Muscle layer of duodenum (tissue), 2 donors: ENCODE data around the gene USP17L29.
"Not testable (repeated sequence)": the region's sequence is repeated elsewhere in the genome, so short reads cannot be mapped to it uniquely, and the experiment has no call there.

Experiments used
- H3K27ac ChIP-seq: one replicate; pipeline ENCODE4 v1.7.0; 2013; ENCODE audit warnings: mild to moderate bottlenecking, low read length
- H3K27me3 ChIP-seq: one replicate; pipeline ENCODE4 v1.7.0; 2013; ENCODE audit warnings: low read depth, mild to moderate bottlenecking, control low read depth, low read length
- H3K36me3 ChIP-seq, 2 donors: one replicate each; pipeline ENCODE4 v1.7.0; 2013; ENCODE audit warnings: low read length in 2 of 2, control low read depth in 1 of 2, mild to moderate bottlenecking in 1 of 2; ENCODE audit not compliant: insufficient read depth in 2 of 2, control insufficient read depth in 1 of 2
- H3K4me1 ChIP-seq, 2 donors: one replicate each; pipeline ENCODE4 v1.7.0; 2013; ENCODE audit warnings: low read length in 2 of 2, mild to moderate bottlenecking in 2 of 2, control low read depth in 1 of 2, moderate library complexity in 1 of 2; ENCODE audit not compliant: insufficient read depth in 2 of 2, control insufficient read depth in 1 of 2
- H3K4me3 ChIP-seq, 2 donors: one replicate each; pipeline ENCODE4 v1.7.0; 2013; ENCODE audit warnings: low read length in 2 of 2, low read depth in 1 of 2, mild to moderate bottlenecking in 1 of 2
- H3K9me3 ChIP-seq, 2 donors: one replicate each; pipeline ENCODE4 v1.7.0; 2013; ENCODE audit warnings: low read length in 2 of 2, control low read depth in 1 of 2, mild to moderate bottlenecking in 1 of 2; ENCODE audit not compliant: control insufficient read depth in 1 of 2
- donor health status: healthy.

The USP17L29 gene

GRCh38 chr4:9353338-9353737 is at the start of gene USP17L29:
Gene USP17L29, plus strand, starts transcription at chr4:9353638. Its CDS starts 0 bp downstream, at chr4:9353638.
- H3K36me3 ChIP-seq, H3K4me3 ChIP-seq, H3K27me3 ChIP-seq, H3K9me3 ChIP-seq, H3K4me1 ChIP-seq, H3K27ac ChIP-seq: not testable (repeated sequence)

GRCh38 chr4:9324191-9324590 is 29.2 kb upstream of the USP17L29 start:
- H3K4me1 ChIP-seq, H3K36me3 ChIP-seq, H3K4me3 ChIP-seq, H3K27ac ChIP-seq, H3K9me3 ChIP-seq, H3K27me3 ChIP-seq: not testable (repeated sequence)

GRCh38 chr4:9324865-9325264 is 28.6 kb upstream of the USP17L29 start, which contains the start of gene USP17L24:
Gene USP17L24, plus strand, starts transcription at chr4:9325165. Its CDS starts 0 bp downstream, at chr4:9325165.
- not testable (repeated sequence) for H3K4me3 ChIP-seq, H3K27me3 ChIP-seq, H3K4me1 ChIP-seq, H3K36me3 ChIP-seq, H3K27ac ChIP-seq, H3K9me3 ChIP-seq

GRCh38 chr4:9329611-9330010 is 23.8 kb upstream of the USP17L29 start, which contains the start of gene USP17L25:
Gene USP17L25, plus strand, starts transcription at chr4:9329911. Its CDS starts 0 bp downstream, at chr4:9329911.
- not testable (repeated sequence) for H3K9me3 ChIP-seq, H3K27ac ChIP-seq, H3K4me1 ChIP-seq, H3K27me3 ChIP-seq, H3K4me3 ChIP-seq, H3K36me3 ChIP-seq

- H3K27ac ChIP-seq, H3K4me3 ChIP-seq, H3K9me3 ChIP-seq, H3K36me3 ChIP-seq, H3K27me3 ChIP-seq, H3K4me1 ChIP-seq: not testable (repeated sequence)
Observed at GRCh38 chr4:9334358-9334757, 19.1 kb upstream of the USP17L29 start, which contains the start of gene USP17L26. Gene USP17L26, plus strand, starts transcription at chr4:9334658. Its CDS starts 0 bp downstream, at chr4:9334658.

GRCh38 chr4:9339103-9339502 is 14.3 kb upstream of the USP17L29 start, which contains the start of gene USP17L5:
Gene USP17L5, plus strand, starts transcription at chr4:9339403. Its CDS starts 0 bp downstream, at chr4:9339403.
- not testable (repeated sequence) for H3K9me3 ChIP-seq, H3K36me3 ChIP-seq, H3K27ac ChIP-seq, H3K4me1 ChIP-seq, H3K27me3 ChIP-seq, H3K4me3 ChIP-seq

- H3K27ac ChIP-seq, H3K9me3 ChIP-seq, H3K4me3 ChIP-seq, H3K4me1 ChIP-seq, H3K27me3 ChIP-seq, H3K36me3 ChIP-seq: not testable (repeated sequence)
Observed at GRCh38 chr4:9343848-9344247, 9.6 kb upstream of the USP17L29 start, which contains the start of gene USP17L27. Gene USP17L27, plus strand, starts transcription at chr4:9344148. Its CDS starts 0 bp downstream, at chr4:9344148.

GRCh38 chr4:9348593-9348992 is 4.8 kb upstream of the USP17L29 start, which contains the start of gene USP17L28:
Gene USP17L28, plus strand, starts transcription at chr4:9348893. Its CDS starts 0 bp downstream, at chr4:9348893.
- H3K9me3 ChIP-seq, H3K27me3 ChIP-seq, H3K27ac ChIP-seq, H3K4me3 ChIP-seq, H3K4me1 ChIP-seq, H3K36me3 ChIP-seq: not testable (repeated sequence)

GRCh38 chr4:9350866-9351265 is 2.6 kb upstream of the USP17L29 start:
- not testable (repeated sequence) for H3K9me3 ChIP-seq, H3K4me3 ChIP-seq, H3K27me3 ChIP-seq, H3K36me3 ChIP-seq, H3K27ac ChIP-seq, H3K4me1 ChIP-seq

GRCh38 chr4:9362829-9363228 is 9.4 kb downstream of the USP17L29 start, which contains the start of gene USP17L30:
Gene USP17L30, plus strand, starts transcription at chr4:9363129. Its CDS starts 0 bp downstream, at chr4:9363129.
- not testable (repeated sequence) for H3K4me1 ChIP-seq, H3K27me3 ChIP-seq, H3K36me3 ChIP-seq, H3K4me3 ChIP-seq, H3K27ac ChIP-seq, H3K9me3 ChIP-seq

GRCh38 chr4:9379881-9380280 is 26.4 kb downstream of the USP17L29 start:
- H3K27ac ChIP-seq, H3K27me3 ChIP-seq, H3K36me3 ChIP-seq, H3K9me3 ChIP-seq, H3K4me1 ChIP-seq, H3K4me3 ChIP-seq: not testable (repeated sequence)

- H3K27me3 ChIP-seq, H3K9me3 ChIP-seq, H3K4me1 ChIP-seq, H3K27ac ChIP-seq, H3K36me3 ChIP-seq: not testable (repeated sequence)
- peak overlapping the region in 1 of 2 donors; percentile 58 for H3K4me3 ChIP-seq
Observed at GRCh38 chr4:9381012-9381534, 27.6 kb downstream of the USP17L29 start.
